Dedifferentiated amniotic fluid mesenchymal stem cell (primary cell): ENCODE measurements around the gene CFDP1.

Source experiments
- DNase-seq: peaks from one replicate; pipeline ENCODE4 v3.0.0-alpha.2; 2016; ENCODE audit errors: extremely low spot score

CFDP1 gene

DNA sequence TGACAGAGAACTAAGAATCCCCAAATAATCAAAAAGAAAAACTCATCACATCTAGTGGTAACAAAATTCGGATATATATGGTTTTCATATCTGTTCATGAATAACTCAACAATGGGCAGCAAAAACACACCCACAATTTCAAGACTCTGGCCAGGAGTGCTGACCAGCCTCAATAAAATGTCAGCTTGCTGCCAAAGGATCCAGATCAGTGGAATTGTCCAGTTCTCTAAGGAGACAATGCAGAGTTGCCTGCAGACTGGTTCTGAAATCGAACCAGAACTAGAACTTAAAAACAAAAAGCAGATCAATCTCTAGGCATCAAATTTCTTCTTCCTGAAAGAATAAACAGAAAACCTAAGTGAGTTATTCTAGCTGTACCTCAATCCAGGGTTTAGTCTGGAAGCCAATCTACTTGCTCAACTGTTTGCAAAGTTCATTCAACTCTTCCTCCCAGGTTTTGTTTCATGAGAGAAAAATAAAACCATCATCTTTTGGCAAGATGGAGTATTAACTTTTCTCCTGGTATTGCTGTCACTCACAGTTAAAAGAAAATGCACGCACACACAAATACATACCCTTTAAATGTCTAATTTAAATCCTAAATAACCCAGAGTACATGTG is 61.0 kb downstream of the CFDP1 start:
- DNase-seq = peak; percentile 71

GRCh38 chr16:75371171-75371570 is 62.1 kb downstream of the CFDP1 start:
- no peak for DNase-seq

- DNase-seq = no peak
Measured at GRCh38 chr16:75364286-75364791, 69.0 kb downstream of the CFDP1 start.

DNA sequence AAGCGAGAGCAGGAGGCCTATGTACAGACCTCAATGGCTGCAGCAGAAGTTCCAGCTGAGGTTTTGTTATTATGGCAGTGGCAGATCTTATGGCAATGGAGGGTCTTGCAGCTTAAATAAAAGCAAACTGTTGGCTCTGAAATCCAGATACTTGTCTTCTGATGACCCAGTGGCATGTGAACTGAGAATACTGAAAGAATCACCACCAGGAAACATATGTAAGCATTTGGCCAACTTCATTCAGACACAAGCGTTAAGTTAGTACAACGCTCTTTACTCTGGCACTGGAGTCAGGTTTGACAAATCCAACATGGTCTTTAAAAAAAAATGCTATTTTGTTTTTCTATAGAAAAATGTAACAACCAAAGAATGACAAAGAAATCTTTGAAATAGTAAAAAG is 70.5 kb downstream of the CFDP1 start:
- no peak for DNase-seq

DNA sequence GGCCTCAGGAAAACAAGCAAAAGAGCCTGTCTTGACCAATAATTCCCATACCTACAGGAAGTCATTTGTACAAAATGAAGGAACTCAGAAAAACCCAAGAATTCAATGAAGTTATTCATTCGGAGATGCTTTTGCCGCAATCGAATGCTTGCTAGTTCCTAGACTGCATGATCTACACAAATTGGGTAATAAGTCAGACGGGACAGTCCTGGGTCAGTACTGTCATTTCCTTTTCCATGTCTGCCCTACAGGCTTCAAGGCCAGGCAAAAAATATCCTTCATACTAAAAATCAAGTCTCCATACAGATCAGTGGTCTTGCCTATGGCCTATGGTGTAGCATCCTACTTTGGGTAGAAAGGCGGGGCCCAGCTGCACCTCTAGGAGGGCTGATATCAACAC is 71.4 kb downstream of the CFDP1 start:
- no peak for DNase-seq

GRCh38 chr16:75354170-75354569 is 79.1 kb downstream of the CFDP1 start:
- no peak for DNase-seq

- DNase-seq = peak; percentile 55
Measured at GRCh38 chr16:75351183-75351582, 82.1 kb downstream of the CFDP1 start.

GRCh38 chr16:75345711-75346110 is 87.6 kb downstream of the CFDP1 start:
- DNase-seq = no peak

- DNase-seq = no peak
Measured at GRCh38 chr16:75343941-75344340, 89.4 kb downstream of the CFDP1 start.

DNA sequence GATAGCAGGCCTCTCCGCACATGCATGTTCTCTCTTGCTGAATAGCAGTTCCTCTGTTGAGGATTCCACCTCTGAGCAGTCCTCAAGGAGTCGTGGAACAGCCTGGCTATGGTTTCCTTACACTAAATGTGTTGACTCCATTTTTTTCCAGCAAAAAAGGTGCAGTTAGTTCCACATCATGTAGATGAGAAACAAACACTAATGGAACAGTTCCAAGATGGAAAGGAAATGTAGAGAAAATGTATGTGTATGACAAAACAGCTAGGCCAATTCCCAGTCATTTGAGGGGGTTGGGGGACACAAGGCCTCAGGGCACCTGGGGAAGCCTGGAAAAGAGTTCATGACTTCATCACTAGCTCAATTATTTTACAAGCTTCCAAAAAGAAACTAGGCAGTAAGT is 90.0 kb downstream of the CFDP1 start:
- no peak for DNase-seq

DNA sequence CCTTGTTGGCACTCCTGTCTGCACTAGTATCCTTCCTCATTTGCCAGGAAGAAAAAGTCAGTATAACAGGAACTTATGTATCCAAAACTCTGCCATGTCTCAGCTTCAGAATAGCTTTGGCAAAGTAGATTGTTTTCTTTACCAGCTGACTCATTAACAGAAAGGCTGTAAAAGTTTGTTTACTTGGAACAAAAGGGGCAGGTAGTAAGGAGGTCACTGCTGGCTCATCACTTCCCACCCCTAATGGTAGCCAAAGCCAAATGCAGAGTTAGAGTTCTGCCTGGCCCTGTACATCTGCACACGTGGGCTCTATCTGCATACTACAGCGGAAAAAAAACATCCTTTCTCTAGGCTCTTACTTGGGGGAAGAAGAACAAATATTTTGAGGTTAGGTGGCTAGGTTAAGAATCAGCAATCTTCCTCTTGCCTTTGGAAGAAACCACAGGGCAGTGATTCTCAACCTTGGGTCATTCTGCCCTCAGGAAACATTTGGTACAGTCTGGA is 90.9 kb downstream of the CFDP1 start:
- DNase-seq = no peak

GRCh38 chr16:75341564-75342307 is 91.6 kb downstream of the CFDP1 start:
- no peak for DNase-seq

DNA sequence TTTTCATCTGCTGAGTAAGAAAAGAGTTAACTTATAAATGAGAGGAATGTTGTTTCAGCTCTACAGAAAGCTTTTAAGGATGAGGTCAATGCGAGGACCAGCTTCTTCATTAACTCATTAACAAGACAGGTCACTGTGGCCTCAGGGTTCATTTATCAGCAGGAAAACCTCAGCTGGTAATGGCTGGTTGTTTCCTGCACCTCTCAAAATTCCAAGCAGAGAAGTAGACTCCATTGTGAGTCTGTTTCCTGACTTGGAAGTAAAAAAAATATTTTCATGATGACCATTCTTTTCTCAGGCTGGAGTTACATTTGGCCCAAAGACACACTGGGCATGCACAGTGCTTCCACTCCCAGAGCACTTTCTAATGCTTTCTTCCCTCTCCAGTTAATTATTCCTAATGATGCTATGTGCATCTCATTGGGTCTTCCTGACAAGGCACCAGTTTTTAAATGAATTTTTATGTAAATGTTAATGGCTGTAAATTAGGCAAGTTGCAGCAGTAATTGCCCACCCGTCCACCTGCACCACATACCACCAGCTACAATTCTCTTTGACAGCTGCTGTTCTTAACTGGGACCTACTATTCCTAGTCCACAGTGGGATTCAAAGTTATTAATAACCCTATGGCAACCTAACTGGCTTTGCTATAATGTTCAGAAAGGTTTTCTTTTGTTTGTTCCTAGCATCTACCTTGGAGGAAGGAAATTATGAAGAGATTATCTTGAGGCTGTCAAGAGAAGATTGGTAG is 92.4 kb downstream of the CFDP1 start:
- no peak for DNase-seq

- no peak for DNase-seq
Measured at GRCh38 chr16:75337430-75337829, 95.9 kb downstream of the CFDP1 start.

DNA sequence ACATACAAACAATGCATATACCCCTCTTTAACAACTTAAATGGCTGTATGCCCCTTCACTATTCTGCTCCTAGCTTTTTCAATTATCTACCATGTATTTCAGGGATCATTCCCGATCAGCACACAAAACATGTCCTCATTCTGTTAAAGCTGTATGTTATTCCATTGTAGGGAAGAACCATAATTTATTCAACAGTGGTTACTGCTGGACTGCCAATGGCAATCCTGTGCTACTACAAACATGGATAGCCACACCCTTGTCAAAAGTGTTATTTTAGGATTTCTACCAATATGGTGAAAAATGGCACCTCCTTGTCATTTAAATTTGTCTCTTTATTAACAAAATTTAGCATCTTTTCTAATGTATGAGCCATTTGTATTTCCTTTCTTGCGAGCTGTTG is 96.8 kb downstream of the CFDP1 start:
- DNase-seq = no peak

- no peak for DNase-seq
Measured at GRCh38 chr16:75333721-75334163, 99.6 kb downstream of the CFDP1 start.

DNA sequence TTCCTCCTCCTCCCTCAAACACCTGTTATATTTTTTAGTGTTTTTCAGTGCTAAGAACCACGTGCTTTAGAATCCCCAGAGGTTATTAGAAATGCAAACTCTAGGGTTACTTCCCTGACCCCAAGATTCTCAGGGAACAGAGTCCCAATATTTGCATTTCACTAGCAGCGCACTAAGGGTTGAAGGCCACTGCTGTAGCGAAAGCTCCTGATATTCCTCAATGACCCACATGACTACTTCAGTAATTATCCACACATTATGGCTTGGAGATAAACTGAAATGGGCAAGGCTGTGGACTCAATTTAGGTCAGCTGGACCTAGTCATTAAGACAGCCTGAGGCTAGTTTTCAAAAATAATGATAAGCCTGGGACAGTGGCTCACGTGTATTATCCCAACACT is 103.4 kb downstream of the CFDP1 start:
- no peak for DNase-seq

GRCh38 chr16:75326333-75326732 is 107.0 kb downstream of the CFDP1 start:
- no peak for DNase-seq

- no peak for DNase-seq
Measured at GRCh38 chr16:75323933-75324332, 109.4 kb downstream of the CFDP1 start.

DNA sequence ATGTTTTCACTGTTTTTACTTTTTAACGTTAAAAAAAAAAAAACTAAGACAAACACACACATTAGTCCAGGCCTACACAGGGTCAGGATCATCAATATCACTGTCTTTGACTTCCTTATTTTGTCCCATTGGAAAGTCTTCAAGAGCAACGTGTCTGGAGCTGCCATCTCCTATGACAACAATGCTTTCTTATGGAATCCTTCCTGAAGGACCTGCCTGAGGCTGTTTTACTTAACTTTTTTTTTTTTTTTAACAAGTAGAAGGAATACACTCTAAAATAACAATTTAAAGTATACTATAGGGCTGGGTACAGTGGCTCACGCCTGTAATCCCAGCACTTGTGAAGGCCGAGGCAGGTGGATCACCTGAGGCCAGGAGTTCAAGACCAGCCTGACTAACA is 110.1 kb downstream of the CFDP1 start:
- DNase-seq = no peak

GRCh38 chr16:75322740-75323139 is 110.6 kb downstream of the CFDP1 start:
- no peak for DNase-seq

- no peak for DNase-seq
Measured at GRCh38 chr16:75320435-75320834, 112.9 kb downstream of the CFDP1 start.
